Right atrium auricular region (tissue), 2 donors: Measurements from ENCODE around the gene CMTM5. TPM values are rescaled to one million over a fixed set of nuclear protein-coding genes. Genes with fewer than 3 reads are reported as not detected.

Experiments used
- DNase-seq: peaks from one replicate; pipeline ENCODE4 v3.0.0-alpha.2; 2019; ENCODE audit warnings: low spot score
- H3K27ac ChIP-seq, 2 donors: fragments of 200-600 bp; sonication (generic); 1 replicate in 1 of 2; 2 replicates in 1 of 2; pipeline ENCODE4 v1.5.1; 2016 to 2019
- H3K27me3 ChIP-seq, 2 donors: fragments of 200-600 bp; sonication (generic); one replicate each; pipeline versions ENCODE4 v1.5.1 to v1.6.0; 2017 to 2019
- H3K36me3 ChIP-seq: fragments of 200-600 bp; sonication (generic); one replicate; pipeline ENCODE4 v1.5.1; 2016
- H3K4me1 ChIP-seq, 2 donors: fragments of 200-600 bp; sonication (generic); one replicate each; pipeline versions ENCODE4 v1.5.1 to v1.6.0; 2017 to 2019
- H3K4me3 ChIP-seq, 2 donors: fragments of 200-600 bp; sonication (generic); 1 replicate in 1 of 2; 2 replicates in 1 of 2; pipeline ENCODE4 v1.5.1; 2017 to 2019; ENCODE audit warnings: mild to moderate bottlenecking in 1 of 2, moderate library complexity in 1 of 2
- H3K9me3 ChIP-seq, 2 donors: fragments of 200-600 bp; sonication (generic); one replicate each; pipeline ENCODE4 v1.5.1; 2019
- total RNA-seq, 2 donors: library from RNA; depleted of rRNA; stranded (reverse); fragments of >200 nt; gene quantifications; one replicate each; pipeline ENCODE4 v1.1.0, GENCODE V29; 2016
- TF ChIP-seq, protein P1 (sequence below), 2 donors: fragments of 200-600 bp; sonication (generic); IDR thresholded peaks; one replicate each; pipeline ENCODE4 v1.5.1; 2019; ENCODE audit warnings: antibody characterized with exemption in 2 of 2

Gene CMTM5
- total RNA-seq, 2 donors from 2014 or later: not detected

DNA sequence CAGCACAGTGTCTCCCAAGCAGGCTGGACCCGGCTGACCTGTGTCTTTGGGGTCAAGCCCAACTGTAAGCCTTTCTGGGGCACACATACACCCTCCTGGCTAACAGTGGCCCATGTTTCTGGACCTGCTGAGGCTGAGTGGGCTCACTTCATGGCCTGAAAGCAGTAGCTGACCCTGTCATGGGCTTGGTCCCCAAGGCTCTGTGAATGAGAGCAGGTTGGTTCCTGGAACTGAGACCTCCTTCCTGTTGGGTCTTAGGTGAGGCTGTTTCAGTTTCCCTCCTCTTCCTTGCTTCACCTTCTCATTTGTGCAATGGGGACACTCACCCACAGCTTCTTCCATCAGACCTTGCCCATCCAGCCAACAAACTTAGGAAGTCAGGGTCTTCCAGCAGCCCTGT is 5.0 kb upstream of the CMTM5 start:
- Histone ChIP-seq H3K9me3 (no peaks in the 10 kb centered on the region), H3K4me1 (no peaks in the 10 kb centered on the region), H3K27me3 (no peaks in the 10 kb centered on the region), H3K27ac (no peak overlapping the region), H3K36me3 (no peaks in the 10 kb centered on the region), H3K4me3 (no peak overlapping the region)
- no peak for DNase-seq
- TF ChIP-seq, protein P1, sequence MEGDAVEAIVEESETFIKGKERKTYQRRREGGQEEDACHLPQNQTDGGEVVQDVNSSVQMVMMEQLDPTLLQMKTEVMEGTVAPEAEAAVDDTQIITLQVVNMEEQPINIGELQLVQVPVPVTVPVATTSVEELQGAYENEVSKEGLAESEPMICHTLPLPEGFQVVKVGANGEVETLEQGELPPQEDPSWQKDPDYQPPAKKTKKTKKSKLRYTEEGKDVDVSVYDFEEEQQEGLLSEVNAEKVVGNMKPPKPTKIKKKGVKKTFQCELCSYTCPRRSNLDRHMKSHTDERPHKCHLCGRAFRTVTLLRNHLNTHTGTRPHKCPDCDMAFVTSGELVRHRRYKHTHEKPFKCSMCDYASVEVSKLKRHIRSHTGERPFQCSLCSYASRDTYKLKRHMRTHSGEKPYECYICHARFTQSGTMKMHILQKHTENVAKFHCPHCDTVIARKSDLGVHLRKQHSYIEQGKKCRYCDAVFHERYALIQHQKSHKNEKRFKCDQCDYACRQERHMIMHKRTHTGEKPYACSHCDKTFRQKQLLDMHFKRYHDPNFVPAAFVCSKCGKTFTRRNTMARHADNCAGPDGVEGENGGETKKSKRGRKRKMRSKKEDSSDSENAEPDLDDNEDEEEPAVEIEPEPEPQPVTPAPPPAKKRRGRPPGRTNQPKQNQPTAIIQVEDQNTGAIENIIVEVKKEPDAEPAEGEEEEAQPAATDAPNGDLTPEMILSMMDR (IDR thresholded peaks at IDR 0.05): no peak

DNA sequence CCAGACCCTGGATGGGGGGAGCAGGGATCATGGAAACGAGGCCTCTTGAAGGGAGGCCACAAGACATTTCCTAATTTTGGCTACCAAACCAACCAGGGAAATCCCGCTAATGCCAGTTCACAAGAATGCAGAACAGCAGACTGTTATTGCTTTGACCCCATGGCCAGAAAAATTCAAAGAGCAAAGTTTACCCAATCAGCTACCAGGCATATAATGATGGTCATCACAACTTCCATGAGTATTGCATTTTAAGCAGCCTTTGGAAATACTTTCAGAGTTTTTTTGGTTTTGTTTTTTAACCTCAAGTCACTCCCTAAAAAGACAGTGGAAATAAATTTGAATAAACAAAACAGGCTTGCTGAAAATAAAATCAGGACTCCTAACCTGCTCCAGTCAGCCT is 4.3 kb upstream of the CMTM5 start, which contains the start of gene IL25:
IL25 (plus strand) TSS at position 301 of the 400 bp plus-strand sequence.
- no peaks in the 10 kb centered on the region for H3K9me3 ChIP-seq
- TF ChIP-seq, protein P1 (IDR thresholded peaks at IDR 0.05): no peak
- H3K4me3 ChIP-seq: no peak within 1 kb of the TSS
- no peaks in the 10 kb centered on the region for H3K4me1 ChIP-seq
- no peak for DNase-seq
- H3K27ac ChIP-seq: no peak within 1 kb of the TSS
- no peaks in the 10 kb centered on the region for H3K27me3 ChIP-seq
- H3K36me3 ChIP-seq: no peaks in the 10 kb centered on the region

DNA sequence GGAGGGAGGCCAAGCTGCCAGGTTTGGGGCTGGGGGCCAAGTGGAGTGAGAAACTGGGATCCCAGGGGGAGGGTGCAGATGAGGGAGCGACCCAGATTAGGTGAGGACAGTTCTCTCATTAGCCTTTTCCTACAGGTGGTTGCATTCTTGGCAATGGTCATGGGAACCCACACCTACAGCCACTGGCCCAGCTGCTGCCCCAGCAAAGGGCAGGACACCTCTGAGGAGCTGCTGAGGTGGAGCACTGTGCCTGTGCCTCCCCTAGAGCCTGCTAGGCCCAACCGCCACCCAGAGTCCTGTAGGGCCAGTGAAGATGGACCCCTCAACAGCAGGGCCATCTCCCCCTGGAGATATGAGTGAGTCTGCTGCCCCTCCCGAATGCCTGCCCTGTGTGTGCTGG is 3.8 kb upstream of the CMTM5 start:
- H3K36me3 ChIP-seq: no peaks in the 10 kb centered on the region
- H3K4me3 ChIP-seq: no peak overlapping the region
- no peak overlapping the region for H3K27ac ChIP-seq
- no peak for DNase-seq
- TF ChIP-seq, protein P1 (IDR thresholded peaks at IDR 0.05): no peak
- no peaks in the 10 kb centered on the region for H3K27me3 ChIP-seq
- H3K9me3 ChIP-seq: no peaks in the 10 kb centered on the region
- H3K4me1 ChIP-seq: no peaks in the 10 kb centered on the region

DNA sequence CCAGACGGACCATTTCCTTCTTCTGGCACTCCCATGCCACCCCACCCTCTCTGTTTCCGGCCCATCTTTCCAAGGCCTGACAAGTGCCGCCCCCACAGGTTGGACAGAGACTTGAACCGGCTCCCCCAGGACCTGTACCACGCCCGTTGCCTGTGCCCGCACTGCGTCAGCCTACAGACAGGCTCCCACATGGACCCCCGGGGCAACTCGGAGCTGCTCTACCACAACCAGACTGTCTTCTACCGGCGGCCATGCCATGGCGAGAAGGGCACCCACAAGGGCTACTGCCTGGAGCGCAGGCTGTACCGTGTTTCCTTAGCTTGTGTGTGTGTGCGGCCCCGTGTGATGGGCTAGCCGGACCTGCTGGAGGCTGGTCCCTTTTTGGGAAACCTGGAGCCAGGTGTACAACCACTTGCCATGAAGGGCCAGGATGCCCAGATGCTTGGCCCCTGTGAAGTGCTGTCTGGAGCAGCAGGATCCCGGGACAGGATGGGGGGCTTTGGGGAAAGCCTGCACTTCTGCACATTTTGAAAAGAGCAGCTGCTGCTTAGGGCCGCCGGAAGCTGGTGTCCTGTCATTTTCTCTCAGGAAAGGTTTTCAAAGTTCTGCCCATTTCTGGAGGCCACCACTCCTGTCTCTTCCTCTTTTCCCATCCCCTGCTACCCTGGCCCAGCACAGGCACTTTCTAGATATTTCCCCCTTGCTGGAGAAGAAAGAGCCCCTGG is 1.2 kb upstream of the CMTM5 start:
- no peaks in the 10 kb centered on the region for H3K27me3 ChIP-seq
- no peak overlapping the region for H3K4me3 ChIP-seq
- TF ChIP-seq, protein P1 (IDR thresholded peaks at IDR 0.05): no peak
- H3K4me1 ChIP-seq: no peaks in the 10 kb centered on the region
- H3K27ac ChIP-seq: peak overlapping the region in 1 of 2 donors; percentile 42
- H3K36me3 ChIP-seq: no peaks in the 10 kb centered on the region
- no peaks in the 10 kb centered on the region for H3K9me3 ChIP-seq
- no peak for DNase-seq

DNA sequence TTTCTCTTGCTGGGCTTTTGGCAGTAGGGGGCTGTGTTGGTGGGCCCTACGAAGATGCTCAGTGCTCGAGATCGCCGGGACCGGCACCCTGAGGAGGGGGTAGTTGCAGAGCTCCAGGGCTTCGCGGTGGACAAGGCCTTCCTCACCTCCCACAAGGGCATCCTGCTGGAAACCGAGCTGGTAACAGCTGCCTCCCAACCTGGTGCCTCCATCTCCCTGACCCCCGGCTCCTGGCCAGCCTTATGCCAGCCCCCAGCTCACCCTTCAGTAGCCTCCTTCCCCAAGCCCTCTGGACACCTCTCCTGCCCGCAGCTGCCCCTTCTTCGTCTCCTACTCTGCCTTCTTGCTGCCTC is 328 bp downstream of the CMTM5 start:
- Histone ChIP-seq H3K9me3 (no peaks in the 10 kb centered on the region), H3K27me3 (no peaks in the 10 kb centered on the region), H3K4me3 (peak overlapping the region in 1 of 2 donors; percentile 19), H3K4me1 (no peaks in the 10 kb centered on the region), H3K36me3 (peaks cover 10% of the 10 kb centered on the region), H3K27ac (peak overlapping the region in 1 of 2 donors; percentile 42)
- TF ChIP-seq, protein P1 (IDR thresholded peaks at IDR 0.05): no peak
- DNase-seq: no peak
